Measurements from ENCODE around the gene AP2A1. TPM values are rescaled to one million over a fixed set of nuclear protein-coding genes. Genes with fewer than 3 reads are reported as not detected.

AP2A1 gene
- total RNA-seq, 1 experiment from 2014 or later, result 119 TPM

DNA sequence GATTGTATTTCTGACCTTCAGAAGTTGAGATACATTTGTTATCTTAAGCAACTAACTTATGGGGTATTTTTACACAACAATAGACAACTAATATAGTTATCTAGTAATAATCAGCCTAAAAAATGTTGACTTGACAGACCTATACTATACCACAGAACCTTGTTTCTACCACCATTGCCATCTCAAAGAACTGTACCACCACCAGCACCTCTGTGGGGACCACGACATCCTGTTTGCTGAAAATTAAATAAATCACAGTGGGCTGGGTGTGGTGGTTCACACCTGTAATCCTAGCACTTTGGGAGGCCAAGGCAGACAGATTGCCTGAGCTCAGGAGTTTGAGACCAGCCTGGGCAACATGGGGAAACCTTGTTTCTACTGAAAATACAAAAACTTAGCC is 27.7 kb upstream of the AP2A1 start:
- TF ChIP-seq KAT7 (CRISPR knock-in tag; IDR thresholded peaks at IDR 0.05; ENCODE audit: borderline replicate concordance), result no peak
- TF ChIP-seq, protein P1, sequence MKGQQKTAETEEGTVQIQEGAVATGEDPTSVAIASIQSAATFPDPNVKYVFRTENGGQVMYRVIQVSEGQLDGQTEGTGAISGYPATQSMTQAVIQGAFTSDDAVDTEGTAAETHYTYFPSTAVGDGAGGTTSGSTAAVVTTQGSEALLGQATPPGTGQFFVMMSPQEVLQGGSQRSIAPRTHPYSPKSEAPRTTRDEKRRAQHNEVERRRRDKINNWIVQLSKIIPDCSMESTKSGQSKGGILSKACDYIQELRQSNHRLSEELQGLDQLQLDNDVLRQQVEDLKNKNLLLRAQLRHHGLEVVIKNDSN (CRISPR knock-in tag; IDR thresholded peaks at IDR 0.05), result no peak
- TF ChIP-seq, protein P2, sequence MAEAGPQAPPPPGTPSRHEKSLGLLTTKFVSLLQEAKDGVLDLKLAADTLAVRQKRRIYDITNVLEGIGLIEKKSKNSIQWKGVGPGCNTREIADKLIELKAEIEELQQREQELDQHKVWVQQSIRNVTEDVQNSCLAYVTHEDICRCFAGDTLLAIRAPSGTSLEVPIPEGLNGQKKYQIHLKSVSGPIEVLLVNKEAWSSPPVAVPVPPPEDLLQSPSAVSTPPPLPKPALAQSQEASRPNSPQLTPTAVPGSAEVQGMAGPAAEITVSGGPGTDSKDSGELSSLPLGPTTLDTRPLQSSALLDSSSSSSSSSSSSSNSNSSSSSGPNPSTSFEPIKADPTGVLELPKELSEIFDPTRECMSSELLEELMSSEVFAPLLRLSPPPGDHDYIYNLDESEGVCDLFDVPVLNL (CRISPR knock-in tag; IDR thresholded peaks at IDR 0.05; ENCODE audit: borderline replicate concordance, low read depth), result no peak
- no peak for TF ChIP-seq ZNF232 (CRISPR knock-in tag; IDR thresholded peaks at IDR 0.05)
- TF ChIP-seq ZNF396 (CRISPR knock-in tag; IDR thresholded peaks at IDR 0.05; ENCODE audit: borderline replicate concordance), result no peak
- no peak for TF ChIP-seq RELA (CRISPR knock-in tag; IDR thresholded peaks at IDR 0.05; ENCODE audit: borderline replicate concordance)
- no peak for TF ChIP-seq NR3C1 (CRISPR knock-in tag; conservative IDR thresholded peaks at IDR 0.05; ENCODE audit: low read depth)
- TF ChIP-seq, protein P3, sequence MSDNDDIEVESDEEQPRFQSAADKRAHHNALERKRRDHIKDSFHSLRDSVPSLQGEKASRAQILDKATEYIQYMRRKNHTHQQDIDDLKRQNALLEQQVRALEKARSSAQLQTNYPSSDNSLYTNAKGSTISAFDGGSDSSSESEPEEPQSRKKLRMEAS (CRISPR knock-in tag; IDR thresholded peaks at IDR 0.05), result no peak
- no peak for TF ChIP-seq EMX1 (CRISPR knock-in tag; IDR thresholded peaks at IDR 0.05)
- TF ChIP-seq, protein P4, sequence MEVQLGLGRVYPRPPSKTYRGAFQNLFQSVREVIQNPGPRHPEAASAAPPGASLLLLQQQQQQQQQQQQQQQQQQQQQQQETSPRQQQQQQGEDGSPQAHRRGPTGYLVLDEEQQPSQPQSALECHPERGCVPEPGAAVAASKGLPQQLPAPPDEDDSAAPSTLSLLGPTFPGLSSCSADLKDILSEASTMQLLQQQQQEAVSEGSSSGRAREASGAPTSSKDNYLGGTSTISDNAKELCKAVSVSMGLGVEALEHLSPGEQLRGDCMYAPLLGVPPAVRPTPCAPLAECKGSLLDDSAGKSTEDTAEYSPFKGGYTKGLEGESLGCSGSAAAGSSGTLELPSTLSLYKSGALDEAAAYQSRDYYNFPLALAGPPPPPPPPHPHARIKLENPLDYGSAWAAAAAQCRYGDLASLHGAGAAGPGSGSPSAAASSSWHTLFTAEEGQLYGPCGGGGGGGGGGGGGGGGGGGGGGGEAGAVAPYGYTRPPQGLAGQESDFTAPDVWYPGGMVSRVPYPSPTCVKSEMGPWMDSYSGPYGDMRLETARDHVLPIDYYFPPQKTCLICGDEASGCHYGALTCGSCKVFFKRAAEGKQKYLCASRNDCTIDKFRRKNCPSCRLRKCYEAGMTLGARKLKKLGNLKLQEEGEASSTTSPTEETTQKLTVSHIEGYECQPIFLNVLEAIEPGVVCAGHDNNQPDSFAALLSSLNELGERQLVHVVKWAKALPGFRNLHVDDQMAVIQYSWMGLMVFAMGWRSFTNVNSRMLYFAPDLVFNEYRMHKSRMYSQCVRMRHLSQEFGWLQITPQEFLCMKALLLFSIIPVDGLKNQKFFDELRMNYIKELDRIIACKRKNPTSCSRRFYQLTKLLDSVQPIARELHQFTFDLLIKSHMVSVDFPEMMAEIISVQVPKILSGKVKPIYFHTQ (CRISPR knock-in tag; IDR thresholded peaks at IDR 0.05), result no peak
- TF ChIP-seq, protein P5, sequence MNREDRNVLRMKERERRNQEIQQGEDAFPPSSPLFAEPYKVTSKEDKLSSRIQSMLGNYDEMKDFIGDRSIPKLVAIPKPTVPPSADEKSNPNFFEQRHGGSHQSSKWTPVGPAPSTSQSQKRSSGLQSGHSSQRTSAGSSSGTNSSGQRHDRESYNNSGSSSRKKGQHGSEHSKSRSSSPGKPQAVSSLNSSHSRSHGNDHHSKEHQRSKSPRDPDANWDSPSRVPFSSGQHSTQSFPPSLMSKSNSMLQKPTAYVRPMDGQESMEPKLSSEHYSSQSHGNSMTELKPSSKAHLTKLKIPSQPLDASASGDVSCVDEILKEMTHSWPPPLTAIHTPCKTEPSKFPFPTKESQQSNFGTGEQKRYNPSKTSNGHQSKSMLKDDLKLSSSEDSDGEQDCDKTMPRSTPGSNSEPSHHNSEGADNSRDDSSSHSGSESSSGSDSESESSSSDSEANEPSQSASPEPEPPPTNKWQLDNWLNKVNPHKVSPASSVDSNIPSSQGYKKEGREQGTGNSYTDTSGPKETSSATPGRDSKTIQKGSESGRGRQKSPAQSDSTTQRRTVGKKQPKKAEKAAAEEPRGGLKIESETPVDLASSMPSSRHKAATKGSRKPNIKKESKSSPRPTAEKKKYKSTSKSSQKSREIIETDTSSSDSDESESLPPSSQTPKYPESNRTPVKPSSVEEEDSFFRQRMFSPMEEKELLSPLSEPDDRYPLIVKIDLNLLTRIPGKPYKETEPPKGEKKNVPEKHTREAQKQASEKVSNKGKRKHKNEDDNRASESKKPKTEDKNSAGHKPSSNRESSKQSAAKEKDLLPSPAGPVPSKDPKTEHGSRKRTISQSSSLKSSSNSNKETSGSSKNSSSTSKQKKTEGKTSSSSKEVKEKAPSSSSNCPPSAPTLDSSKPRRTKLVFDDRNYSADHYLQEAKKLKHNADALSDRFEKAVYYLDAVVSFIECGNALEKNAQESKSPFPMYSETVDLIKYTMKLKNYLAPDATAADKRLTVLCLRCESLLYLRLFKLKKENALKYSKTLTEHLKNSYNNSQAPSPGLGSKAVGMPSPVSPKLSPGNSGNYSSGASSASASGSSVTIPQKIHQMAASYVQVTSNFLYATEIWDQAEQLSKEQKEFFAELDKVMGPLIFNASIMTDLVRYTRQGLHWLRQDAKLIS (CRISPR knock-in tag; IDR thresholded peaks at IDR 0.05; ENCODE audit: borderline replicate concordance), result no peak
- no peak for TF ChIP-seq CREM (CRISPR knock-in tag; IDR thresholded peaks at IDR 0.05)
- TF ChIP-seq, protein P6, sequence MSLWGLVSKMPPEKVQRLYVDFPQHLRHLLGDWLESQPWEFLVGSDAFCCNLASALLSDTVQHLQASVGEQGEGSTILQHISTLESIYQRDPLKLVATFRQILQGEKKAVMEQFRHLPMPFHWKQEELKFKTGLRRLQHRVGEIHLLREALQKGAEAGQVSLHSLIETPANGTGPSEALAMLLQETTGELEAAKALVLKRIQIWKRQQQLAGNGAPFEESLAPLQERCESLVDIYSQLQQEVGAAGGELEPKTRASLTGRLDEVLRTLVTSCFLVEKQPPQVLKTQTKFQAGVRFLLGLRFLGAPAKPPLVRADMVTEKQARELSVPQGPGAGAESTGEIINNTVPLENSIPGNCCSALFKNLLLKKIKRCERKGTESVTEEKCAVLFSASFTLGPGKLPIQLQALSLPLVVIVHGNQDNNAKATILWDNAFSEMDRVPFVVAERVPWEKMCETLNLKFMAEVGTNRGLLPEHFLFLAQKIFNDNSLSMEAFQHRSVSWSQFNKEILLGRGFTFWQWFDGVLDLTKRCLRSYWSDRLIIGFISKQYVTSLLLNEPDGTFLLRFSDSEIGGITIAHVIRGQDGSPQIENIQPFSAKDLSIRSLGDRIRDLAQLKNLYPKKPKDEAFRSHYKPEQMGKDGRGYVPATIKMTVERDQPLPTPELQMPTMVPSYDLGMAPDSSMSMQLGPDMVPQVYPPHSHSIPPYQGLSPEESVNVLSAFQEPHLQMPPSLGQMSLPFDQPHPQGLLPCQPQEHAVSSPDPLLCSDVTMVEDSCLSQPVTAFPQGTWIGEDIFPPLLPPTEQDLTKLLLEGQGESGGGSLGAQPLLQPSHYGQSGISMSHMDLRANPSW (CRISPR knock-in tag; conservative IDR thresholded peaks at IDR 0.05; ENCODE audit: low read depth), result no peak
- Mint-ChIP-seq H3K9me3 (no peaks in the 10 kb centered on the region), H3K4me1 (no peaks in the 10 kb centered on the region), H3K27ac (no peak overlapping the region), H3K27me3 (ENCODE audit: low read depth) (no peaks in the 10 kb centered on the region; the same call in none of the 2 replicates), H3K4me3 (no peak overlapping the region), H3K36me3 (no peaks in the 10 kb centered on the region)
- no peak for ATAC-seq
- ChIA-PET POLR2A (no interaction called here), CTCF (interaction anchor here (1.3 kb wide), 1 partner anchor 21 kb away, joined by 4 read pairs; no protein-coding TSS in a partner anchor)
- DNase-seq (ENCODE audit: low spot score), result no peak
